Cardiac muscle cell (in vitro differentiated cells and primary cell): ENCODE measurements around the gene ALDOC. TPM values are rescaled to one million over a fixed set of nuclear protein-coding genes. Genes with fewer than 3 reads are reported as not detected.

ENCODE experiments used
- DNase-seq, 2 donors: peaks; one replicate each; pipeline versions ENCODE4 v3.0.0 to v3.0.0-alpha.2; 2010 to 2017; ENCODE audit warnings: low read depth in 1 of 2, low spot score in 1 of 2
- H3K27ac ChIP-seq: fragments of 200-600 bp; sonication (generic); 2 replicates; pipeline ENCODE4 v1.5.1; 2016
- H3K27me3 ChIP-seq: fragments of 200-600 bp; sonication (generic); 2 replicates; pipeline ENCODE4 v1.6.0; 2016; ENCODE audit warnings: control low read depth
- H3K36me3 ChIP-seq: fragments of 200-600 bp; sonication (generic); 2 replicates; pipeline ENCODE4 v1.5.1; 2016; ENCODE audit warnings: control low read depth
- H3K4me1 ChIP-seq: fragments of 200-600 bp; sonication (generic); 2 replicates; pipeline ENCODE4 v1.8.1; 2017; ENCODE audit warnings: low read depth, mild to moderate bottlenecking, mixed run types
- H3K4me3 ChIP-seq: fragments of 200-600 bp; sonication (generic); 2 replicates; pipeline ENCODE4 v1.5.1; 2016; ENCODE audit warnings: mild to moderate bottlenecking
- H3K9me3 ChIP-seq: fragments of 200-600 bp; sonication (generic); 2 replicates; pipeline ENCODE4 v1.5.1; 2017; ENCODE audit warnings: low read depth, mild to moderate bottlenecking, control low read depth
- polyA plus RNA-seq: library from polyadenylated mRNA; unstranded; fragments of >200 nt; fragmentation: Nextera tagmentation; extraction: Ambion mirVana; gene quantifications from 2 replicates; pipeline ENCODE4 v1.2.1, GENCODE V29; 2016
- total RNA-seq: library from RNA; depleted of rRNA; stranded (reverse); fragments of >200 nt; gene quantifications from 2 replicates; pipeline ENCODE4 v1.2.3, GENCODE V29; 2016
- TF ChIP-seq, protein P1 (sequence below): IDR thresholded peaks from 2 replicates; pipeline ENCODE4 v1.5.1; 2012; ENCODE audit warnings: low read depth, mild to moderate bottlenecking, low read length

The ALDOC gene
- total RNA-seq, result 183 and 334 TPM in 2 replicates
- polyA plus RNA-seq, result 112 and 177 TPM in 2 replicates

DNA sequence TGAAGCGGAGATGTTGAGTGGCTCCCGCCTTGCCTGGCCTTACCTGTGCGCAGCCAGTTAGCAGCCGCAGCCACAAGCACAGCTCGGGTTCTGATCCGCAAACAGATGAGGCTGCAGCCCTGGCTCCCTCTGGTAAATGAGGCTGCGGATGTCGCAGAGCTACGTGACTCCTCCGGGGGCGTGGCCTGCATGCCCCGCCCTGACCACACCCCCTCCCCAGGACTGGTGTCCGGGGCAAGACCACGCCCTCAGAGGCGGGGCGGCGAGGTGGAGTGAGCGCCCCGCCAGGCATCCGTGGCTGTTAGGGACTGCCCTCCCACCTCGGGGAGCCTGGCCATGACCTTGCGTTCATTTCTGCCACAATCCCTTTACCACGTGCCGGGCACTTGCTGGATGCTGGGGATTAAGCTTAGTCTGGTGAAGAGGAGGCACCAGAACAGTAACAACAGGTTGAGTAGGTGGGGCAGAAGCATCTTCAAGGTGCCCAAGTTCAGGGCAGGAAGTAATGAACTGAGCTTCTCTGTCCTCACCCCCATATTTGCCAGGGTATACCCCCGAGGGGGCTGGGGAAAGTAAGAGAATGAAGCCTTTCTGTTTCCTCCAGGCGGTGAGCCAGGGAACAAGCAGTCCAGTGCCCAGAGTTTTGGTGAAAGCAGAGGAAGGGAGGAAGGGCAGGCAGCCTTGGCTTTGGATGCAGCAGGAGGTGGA is at the start of gene ALDOC:
TSS of gene ALDOC (minus strand) at position 138 of the 708 bp plus-strand sequence. CDS start 1,363 bp downstream, outside the sequence.
- peak; percentile 95 to 97 for DNase-seq
- peak within 1 kb of the TSS; percentile 18 for H3K4me3 ChIP-seq
- peaks cover 12% of the 10 kb centered on the region for H3K4me1 ChIP-seq
- H3K9me3 ChIP-seq, result no peaks in the 10 kb centered on the region
- peaks cover 7% of the 10 kb centered on the region for H3K36me3 ChIP-seq
- TF ChIP-seq, protein P1, sequence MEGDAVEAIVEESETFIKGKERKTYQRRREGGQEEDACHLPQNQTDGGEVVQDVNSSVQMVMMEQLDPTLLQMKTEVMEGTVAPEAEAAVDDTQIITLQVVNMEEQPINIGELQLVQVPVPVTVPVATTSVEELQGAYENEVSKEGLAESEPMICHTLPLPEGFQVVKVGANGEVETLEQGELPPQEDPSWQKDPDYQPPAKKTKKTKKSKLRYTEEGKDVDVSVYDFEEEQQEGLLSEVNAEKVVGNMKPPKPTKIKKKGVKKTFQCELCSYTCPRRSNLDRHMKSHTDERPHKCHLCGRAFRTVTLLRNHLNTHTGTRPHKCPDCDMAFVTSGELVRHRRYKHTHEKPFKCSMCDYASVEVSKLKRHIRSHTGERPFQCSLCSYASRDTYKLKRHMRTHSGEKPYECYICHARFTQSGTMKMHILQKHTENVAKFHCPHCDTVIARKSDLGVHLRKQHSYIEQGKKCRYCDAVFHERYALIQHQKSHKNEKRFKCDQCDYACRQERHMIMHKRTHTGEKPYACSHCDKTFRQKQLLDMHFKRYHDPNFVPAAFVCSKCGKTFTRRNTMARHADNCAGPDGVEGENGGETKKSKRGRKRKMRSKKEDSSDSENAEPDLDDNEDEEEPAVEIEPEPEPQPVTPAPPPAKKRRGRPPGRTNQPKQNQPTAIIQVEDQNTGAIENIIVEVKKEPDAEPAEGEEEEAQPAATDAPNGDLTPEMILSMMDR, result no peak
- peak within 1 kb of the TSS; percentile 2 for H3K27ac ChIP-seq
- H3K27me3 ChIP-seq, result no peaks in the 10 kb centered on the region

DNA sequence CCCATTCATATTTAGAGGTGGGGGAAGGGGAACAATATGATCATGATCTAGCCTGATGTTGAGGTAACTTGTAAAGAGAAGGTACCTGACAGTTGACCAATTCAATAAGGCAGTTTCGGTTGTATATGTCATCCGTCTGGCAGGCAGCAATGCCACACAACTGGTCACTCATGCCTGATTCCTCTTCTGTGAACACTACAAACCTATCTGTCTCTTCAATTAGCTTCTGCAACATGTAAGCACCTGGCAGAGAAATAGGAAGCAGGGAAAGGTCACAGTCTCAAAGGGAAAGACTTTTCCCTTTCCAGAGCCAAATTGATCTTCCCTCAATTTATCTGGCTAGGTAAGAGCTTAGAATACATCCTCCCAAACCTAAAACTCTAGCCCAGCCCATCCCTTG is 47.5 kb upstream of the ALDOC start:
- Histone ChIP-seq H3K36me3 (peaks cover 53% of the 10 kb centered on the region), H3K9me3 (no peaks in the 10 kb centered on the region), H3K4me3 (no peak overlapping the region), H3K27me3 (no peaks in the 10 kb centered on the region), H3K27ac (no peak overlapping the region), H3K4me1 (no peaks in the 10 kb centered on the region)
- DNase-seq, result no peak
- TF ChIP-seq, protein P1, result no peak

DNA sequence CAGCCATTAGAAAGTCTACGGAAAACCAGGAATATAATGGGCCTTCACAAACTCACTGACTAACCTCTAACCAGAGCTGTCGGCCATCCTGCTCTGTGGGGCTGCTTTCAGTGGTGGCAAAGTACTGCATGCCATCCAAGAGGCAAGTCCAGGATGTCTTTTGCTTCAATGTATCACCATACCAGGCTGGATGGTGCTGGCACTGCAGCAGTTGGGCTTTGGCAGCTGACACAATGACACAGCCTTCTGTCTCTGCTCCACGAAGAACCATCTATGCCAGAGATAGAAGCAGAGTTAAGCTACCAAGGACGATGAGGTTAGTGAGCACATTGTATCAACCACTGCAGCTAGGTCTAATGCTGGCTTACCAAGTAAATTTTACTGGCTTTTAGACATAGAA is 47.0 kb upstream of the ALDOC start:
- H3K36me3 ChIP-seq, result peaks cover 57% of the 10 kb centered on the region
- H3K27ac ChIP-seq, result no peak overlapping the region
- H3K9me3 ChIP-seq, result no peaks in the 10 kb centered on the region
- TF ChIP-seq, protein P1, result no peak
- H3K4me3 ChIP-seq, result no peak overlapping the region
- no peaks in the 10 kb centered on the region for H3K4me1 ChIP-seq
- no peak for DNase-seq
- no peaks in the 10 kb centered on the region for H3K27me3 ChIP-seq

DNA sequence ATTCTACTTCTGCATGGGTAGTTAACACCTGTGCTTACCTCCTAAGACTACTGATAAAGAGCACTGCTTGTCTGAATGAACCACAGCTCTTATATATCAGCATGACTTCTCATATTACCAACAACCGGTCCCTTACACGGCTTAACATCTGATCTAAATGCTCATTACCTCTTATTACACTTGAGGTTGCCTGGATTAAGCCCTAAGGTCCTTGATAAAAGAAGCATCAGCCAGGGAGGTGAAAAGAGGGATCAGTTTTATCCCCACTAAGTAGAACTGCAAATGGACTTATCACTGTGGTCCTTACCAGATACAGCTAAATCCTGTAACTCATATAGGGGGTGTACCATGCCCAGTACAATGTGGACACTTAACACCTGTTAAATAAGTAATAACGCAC is 45.5 kb upstream of the ALDOC start:
- H3K9me3 ChIP-seq, result no peaks in the 10 kb centered on the region
- TF ChIP-seq, protein P1, result no peak

DNA sequence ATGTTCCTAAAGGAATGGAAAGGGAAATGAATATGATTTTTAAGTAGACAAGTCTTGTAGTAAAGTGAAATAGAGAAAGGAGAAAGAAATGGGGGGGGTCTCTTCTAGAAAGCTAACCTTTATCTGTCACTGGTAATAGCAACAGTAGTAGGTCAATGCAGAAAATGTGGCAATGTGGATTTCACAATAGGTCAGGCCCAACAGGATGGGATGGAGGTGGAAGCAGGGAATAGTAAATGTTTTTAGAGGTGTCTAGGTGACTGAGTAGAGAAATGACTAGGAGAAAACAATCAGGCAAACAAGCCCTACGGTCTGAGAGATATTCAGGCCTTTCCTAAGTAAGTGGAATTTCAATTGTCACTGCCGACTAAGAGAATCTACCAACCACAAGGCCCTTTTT is 43.3 kb upstream of the ALDOC start:
- Histone ChIP-seq H3K36me3 (peaks cover 87% of the 10 kb centered on the region), H3K4me1 (no peaks in the 10 kb centered on the region)
- TF ChIP-seq, protein P1, result no peak

More for the DNA sequence above, 45.5 kb upstream of the ALDOC start:
- Histone ChIP-seq H3K4me1 (no peaks in the 10 kb centered on the region), H3K27me3 (no peaks in the 10 kb centered on the region), H3K36me3 (peaks cover 71% of the 10 kb centered on the region), H3K4me3 (no peak overlapping the region), H3K27ac (no peak overlapping the region)
- no peak for DNase-seq

More for the DNA sequence above, 43.3 kb upstream of the ALDOC start:
- DNase-seq, result no peak
- Histone ChIP-seq H3K9me3 (no peaks in the 10 kb centered on the region), H3K4me3 (no peak overlapping the region), H3K27me3 (no peaks in the 10 kb centered on the region), H3K27ac (no peak overlapping the region)
